GM06990 (cell line): ENCODE data around the gene FAM107B.

ENCODE experiments used
- DNase-seq: peaks from one replicate; pipeline ENCODE4 v3.0.0-alpha.2; 2011; ENCODE audit not compliant: insufficient read length; ENCODE audit errors: extremely low read depth
- H3K27me3 ChIP-seq: replicated peaks from 2 replicates; pipeline ENCODE4 v1.6.0; 2011; ENCODE audit warnings: low read length; ENCODE audit not compliant: control insufficient read depth, insufficient read depth
- H3K36me3 ChIP-seq: 2 replicates; pipeline ENCODE4 v1.5.1; 2011; ENCODE audit warnings: low read length; ENCODE audit not compliant: control insufficient read depth, insufficient read depth
- H3K4me3 ChIP-seq: replicated peaks from 2 replicates; pipeline ENCODE4 v1.5.1; 2011; ENCODE audit warnings: low read depth, mild to moderate bottlenecking, control low read depth, low read length
- TF ChIP-seq, protein P1 (sequence below): IDR thresholded peaks from 2 replicates; pipeline ENCODE4 v1.5.1; 2011; ENCODE audit warnings: low read length, control low read depth, mild to moderate bottlenecking, inconsistent platforms; ENCODE audit not compliant: insufficient read depth, poor library complexity, severe bottlenecking

The FAM107B gene

GRCh38 chr10:14560274-14560673, 214.4 kb downstream of the FAM107B start:
- Histone ChIP-seq H3K27me3 (no peaks in the 10 kb centered on the region), H3K4me3 (no peak overlapping the region), H3K36me3 (no peaks in the 10 kb centered on the region)
- no peak for DNase-seq
- TF ChIP-seq, protein P1, sequence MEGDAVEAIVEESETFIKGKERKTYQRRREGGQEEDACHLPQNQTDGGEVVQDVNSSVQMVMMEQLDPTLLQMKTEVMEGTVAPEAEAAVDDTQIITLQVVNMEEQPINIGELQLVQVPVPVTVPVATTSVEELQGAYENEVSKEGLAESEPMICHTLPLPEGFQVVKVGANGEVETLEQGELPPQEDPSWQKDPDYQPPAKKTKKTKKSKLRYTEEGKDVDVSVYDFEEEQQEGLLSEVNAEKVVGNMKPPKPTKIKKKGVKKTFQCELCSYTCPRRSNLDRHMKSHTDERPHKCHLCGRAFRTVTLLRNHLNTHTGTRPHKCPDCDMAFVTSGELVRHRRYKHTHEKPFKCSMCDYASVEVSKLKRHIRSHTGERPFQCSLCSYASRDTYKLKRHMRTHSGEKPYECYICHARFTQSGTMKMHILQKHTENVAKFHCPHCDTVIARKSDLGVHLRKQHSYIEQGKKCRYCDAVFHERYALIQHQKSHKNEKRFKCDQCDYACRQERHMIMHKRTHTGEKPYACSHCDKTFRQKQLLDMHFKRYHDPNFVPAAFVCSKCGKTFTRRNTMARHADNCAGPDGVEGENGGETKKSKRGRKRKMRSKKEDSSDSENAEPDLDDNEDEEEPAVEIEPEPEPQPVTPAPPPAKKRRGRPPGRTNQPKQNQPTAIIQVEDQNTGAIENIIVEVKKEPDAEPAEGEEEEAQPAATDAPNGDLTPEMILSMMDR: peak; percentile 42

GRCh38 chr10:14558025-14558424, 216.7 kb downstream of the FAM107B start:
- no peak for DNase-seq
- Histone ChIP-seq H3K36me3 (no peaks in the 10 kb centered on the region), H3K4me3 (no peak overlapping the region), H3K27me3 (no peaks in the 10 kb centered on the region)
- TF ChIP-seq, protein P1: no peak

DNA sequence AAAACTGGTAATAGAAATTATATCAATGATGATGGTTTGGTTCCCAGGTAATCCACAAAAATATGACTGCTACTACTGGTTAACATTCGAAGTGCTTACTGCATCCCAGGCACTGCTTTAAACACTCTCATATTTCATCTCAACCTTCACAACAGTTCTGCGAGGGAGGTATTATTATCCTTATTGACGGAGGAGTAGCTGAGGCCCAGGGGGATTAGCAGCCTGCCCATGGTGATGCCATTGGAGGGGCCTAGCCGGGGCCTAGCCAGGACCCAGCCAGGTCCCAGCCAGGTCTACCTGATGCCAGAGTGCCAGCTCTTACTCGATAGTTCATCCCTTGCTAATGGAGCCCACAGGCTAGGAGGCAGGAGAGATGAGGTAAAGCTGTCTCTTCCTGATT, 217.1 kb downstream of the FAM107B start:
- H3K4me3 ChIP-seq: no peak overlapping the region
- H3K36me3 ChIP-seq: no peaks in the 10 kb centered on the region
- TF ChIP-seq, protein P1: no peak
- DNase-seq: no peak
- no peaks in the 10 kb centered on the region for H3K27me3 ChIP-seq

GRCh38 chr10:14556285-14556956, 218.3 kb downstream of the FAM107B start:
- TF ChIP-seq, protein P1: peak; percentile 65
- no peak for DNase-seq
- Histone ChIP-seq H3K4me3 (no peak overlapping the region), H3K36me3 (no peaks in the 10 kb centered on the region), H3K27me3 (no peaks in the 10 kb centered on the region)

DNA sequence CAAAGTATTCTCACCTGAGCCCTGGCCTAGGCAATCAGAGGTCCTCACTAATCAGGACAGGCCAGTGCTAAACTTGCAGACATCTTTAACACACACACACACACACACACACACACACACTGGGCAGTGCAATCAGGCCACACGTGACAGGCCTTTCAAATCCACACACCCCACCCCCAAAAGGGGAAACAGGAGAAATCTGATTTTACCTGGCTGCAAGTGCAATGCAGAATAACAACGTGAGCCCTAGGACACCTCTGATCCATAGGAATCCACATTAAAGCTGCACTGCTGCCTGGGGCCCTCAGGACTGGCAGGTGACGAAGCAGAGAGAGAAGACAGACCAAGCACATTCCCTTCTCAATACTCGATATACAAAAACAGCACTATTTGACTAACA, 218.9 kb downstream of the FAM107B start:
- Histone ChIP-seq H3K4me3 (no peak overlapping the region), H3K27me3 (no peaks in the 10 kb centered on the region), H3K36me3 (no peaks in the 10 kb centered on the region)
- TF ChIP-seq, protein P1: no peak
- no peak for DNase-seq
